RKO (cell line): ENCODE data around the gene SCUBE2.
"Not testable (repeated sequence)": the region's sequence is repeated elsewhere in the genome, so short reads cannot be mapped to it uniquely, and the experiment has no call there.

Experiments used
- DNase-seq: peaks from one replicate; pipeline ENCODE4 v3.0.0-alpha.2; 2016; ENCODE audit warnings: low spot score

Gene SCUBE2

DNA sequence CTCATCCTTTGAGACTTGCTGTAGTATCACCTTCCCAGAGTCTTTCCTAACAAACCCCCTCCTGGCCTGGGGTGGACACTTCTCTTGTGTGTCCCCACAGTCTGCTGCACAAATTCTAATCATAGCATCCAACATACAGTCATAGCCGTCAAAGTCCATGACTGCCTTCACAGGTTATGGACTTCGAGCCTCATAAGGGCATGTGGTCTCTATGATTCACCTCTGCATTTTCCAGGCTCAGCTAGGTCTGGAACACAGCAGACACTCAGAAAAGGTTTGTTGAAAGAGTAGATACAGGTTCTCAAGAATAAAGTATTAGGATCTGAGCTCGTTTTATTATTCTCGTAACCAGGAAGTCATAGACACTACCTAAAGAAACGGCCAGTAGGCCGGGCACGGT is 13.2 kb upstream of the SCUBE2 start:
- no peak for DNase-seq

DNA sequence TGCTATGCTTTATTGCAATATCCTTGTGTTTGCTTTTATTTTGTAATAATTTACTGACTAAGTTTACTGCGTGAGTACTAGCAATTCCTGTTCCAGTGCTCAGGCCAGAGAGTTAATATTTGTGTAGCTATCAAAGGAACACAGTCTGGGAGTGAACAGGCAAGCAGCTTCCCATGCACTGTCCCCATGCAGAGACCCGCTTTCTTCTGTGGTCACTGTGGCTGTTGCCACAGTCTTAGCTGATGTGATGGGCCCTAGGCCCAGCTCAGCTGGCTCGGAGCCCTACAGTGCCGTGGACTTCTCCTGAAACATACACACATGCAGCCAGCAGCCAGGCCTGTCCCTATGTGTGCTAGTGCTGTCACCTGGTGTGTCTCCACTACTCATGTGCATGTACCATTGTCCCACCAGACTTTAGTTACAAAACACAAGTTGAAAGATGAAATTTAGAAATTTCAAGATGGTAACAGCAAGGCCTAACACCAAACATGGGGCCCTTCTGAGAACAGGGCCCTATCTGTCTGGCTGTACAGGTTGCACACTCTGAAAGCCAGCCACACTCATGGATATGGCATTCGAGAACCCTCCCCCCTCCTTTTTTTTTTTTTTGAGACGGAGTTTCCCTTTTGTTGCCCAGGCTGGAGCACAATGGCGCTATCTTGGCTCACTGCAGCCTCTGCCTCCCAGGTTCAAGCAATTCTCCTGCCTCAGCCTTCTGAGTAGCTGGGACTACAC is 12.3 kb upstream of the SCUBE2 start:
- DNase-seq: no peak

DNA sequence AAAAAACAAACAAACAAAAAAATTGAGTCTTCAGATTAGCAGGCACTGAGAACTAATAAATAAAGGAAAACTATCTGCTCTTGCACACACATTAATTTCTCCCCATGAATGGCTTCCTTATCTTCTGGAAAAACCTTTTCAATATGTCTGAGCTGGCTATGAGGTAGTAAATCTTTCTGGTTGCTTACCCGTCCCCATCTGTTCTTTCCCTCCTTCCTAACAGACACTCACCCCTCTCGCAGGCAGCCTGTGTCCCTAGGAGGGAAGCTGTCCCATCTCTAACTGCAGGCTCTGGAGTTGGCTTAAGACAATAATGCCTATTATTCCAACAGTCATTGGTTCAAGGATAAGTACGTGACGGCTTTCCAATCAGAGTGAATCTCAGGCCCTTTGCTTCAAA is 8.2 kb upstream of the SCUBE2 start:
- no peak for DNase-seq

DNA sequence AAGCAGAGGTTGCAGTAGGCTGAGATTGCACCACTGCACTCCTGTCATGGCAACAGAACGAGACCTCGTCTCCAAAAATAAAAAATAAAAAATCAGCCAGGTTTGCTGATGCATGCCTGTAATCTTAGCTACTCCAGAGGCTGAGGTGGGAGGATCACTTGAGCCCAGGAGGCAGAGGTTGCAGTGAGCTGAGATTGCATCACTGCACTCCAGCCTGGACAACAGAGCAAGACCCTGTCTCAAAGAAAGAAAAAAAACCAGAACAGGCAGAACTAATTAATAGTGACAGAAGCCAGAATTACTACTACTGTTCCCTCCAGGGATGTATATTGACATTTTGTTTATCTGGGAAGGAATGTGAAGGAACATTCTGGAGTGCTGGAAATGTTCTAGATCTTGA is 7.1 kb upstream of the SCUBE2 start:
- DNase-seq: not testable (repeated sequence)

DNA sequence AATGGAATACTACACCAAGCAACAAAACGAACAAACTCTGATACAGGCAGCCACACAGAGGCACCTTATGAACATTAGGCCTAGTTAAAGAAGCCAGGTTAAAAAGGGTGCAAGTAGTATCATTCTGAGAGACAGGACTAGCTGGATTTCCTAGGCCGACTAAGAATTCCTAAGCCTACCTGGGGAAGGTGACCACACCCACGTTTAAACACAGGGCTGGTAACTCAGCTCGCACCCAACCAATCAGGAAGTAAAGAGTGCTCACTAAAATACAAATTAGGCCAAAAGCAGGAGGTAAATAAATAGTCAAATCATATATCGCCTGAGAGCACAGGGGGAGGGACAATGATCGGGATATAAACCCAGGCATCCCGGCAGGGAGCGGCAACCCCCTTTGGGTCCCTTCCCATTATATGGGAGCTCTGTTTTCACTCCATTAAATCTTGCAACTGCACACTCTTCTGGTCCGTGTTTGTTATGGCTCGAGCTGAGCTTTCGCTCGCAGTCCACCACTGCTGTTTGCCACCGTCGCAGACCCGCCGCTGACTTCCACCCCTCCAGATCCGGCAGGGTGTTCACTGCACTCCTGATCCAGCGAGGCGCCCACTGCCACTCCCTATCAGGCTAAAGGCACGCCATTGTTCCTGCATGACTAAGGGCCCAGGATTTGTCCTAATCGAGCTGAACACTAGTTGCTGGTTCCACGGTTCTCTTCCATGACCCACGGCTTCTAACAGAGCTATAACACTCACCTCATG is 6.0 kb upstream of the SCUBE2 start:
- not testable (repeated sequence) for DNase-seq

DNA sequence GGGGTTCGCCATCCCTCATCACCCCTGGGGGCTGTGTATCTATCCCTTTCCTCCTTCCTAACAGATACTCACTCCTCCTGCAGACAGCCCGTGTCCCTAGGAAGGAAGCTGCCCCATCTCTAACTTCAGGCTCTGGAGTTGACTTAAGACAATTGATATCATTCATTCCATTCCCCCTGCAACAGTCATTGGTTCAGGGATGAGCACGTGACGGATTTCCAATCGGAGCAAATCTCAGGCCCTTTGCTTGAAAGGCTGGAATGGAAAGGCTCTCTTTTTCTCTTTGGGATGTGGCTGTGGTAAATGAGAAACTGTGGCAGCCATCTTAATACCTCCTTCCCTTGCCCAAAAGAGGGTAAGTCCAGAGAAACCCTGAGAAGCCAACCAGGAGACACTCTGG is 5.0 kb upstream of the SCUBE2 start:
- no peak for DNase-seq

DNA sequence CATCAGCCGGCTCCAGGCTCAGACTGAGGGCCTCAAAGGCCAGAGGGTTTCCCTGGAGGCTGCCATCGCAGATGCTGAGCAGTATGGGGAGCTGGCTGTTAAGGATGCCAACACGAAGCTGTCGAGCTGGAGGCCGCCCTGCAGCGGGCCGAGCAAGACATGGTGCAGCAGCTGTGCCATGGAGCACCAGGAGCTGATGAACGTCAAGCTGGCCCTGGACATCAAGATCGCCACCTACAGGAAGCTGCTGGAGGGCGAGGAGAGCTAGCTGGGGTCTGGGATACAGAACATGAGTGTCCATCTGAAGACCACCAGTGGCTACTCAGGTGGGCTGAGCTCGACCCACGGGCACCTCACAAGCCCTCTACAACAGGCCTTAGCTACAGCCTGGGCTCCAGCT is 4.0 kb upstream of the SCUBE2 start:
- no peak for DNase-seq

DNA sequence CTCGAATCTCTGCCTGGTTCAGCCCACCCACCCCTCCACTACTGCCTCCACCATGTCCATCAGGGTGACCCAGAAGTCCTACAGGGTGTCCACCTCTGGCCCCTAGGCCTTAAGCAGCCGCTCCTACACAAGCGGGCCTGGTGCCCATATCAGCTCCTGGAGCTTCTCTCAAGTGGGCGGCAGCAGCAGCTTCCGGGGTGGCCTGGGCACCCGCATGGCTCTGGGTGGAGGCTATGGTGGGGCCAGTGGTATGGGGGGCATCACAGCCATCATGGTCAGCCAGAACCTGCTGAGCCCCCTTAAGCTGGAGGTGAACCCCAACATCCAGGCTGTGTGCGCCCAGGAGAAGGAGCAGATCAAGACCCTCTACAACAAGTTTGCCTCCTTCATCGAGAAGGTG is 3.0 kb upstream of the SCUBE2 start:
- DNase-seq: no peak

DNA sequence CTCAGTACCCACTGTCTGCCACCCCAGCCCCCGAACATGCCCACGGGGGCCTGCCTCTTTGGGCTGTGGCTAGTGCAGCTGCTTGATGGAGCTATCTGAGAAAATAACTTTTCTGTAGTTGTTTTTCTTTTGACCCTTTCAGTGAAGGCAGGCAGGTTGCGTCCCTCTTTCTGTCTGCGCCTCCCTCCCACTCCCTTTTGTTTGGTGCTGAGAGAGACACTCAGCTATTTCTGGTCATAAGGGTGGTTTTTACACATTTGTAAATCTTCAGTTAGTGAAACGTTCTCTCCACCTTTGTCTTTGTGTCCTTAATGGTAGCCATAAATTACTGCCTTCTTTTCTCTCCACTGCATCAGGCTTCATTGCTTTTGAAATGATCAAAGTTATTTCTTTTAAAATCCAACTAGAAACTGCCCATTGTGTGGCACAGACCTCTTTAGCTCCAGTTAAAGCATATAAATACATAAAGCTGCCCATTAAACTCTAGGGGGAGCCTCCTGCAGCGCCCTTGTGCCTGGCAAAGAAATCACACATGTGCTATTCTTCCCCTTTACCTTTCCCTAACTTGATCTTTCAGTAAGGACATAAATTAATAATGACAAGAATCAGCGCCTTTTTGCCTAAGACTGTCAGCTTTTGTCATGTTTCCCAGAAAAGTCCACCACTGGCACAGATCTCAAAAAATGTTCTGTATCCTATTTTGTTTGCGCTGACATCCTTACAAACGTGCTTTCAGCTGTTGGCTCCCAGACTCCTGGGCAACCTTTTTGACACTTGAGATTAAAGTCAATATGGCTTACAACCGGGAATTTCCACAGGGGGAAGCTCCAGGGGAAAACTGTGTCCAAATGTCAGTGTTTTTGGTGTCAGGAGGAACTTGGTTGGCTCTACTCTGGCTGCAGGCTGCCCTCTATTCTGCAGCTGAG is 1.7 kb upstream of the SCUBE2 start:
- DNase-seq: peak; percentile 20

DNA sequence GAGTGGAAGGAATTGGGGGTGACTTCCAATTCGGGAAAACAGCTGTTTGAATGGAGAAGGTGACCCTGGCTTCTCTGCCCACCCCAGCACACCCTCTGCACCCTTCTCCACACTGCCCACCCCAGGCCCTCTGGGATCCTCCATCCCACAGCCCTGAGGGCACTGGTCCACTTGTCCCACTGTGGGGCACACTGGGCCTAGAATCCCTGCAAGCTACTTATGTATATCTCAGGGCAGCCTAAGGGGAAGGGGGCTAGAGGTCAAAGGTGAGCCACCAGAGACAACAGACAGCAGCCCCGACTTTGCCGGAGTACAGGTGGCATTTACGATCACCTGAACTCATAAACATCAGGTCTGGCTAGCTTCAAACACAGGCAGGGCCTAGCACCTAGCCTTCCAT is 673 bp upstream of the SCUBE2 start:
- no peak for DNase-seq

DNA sequence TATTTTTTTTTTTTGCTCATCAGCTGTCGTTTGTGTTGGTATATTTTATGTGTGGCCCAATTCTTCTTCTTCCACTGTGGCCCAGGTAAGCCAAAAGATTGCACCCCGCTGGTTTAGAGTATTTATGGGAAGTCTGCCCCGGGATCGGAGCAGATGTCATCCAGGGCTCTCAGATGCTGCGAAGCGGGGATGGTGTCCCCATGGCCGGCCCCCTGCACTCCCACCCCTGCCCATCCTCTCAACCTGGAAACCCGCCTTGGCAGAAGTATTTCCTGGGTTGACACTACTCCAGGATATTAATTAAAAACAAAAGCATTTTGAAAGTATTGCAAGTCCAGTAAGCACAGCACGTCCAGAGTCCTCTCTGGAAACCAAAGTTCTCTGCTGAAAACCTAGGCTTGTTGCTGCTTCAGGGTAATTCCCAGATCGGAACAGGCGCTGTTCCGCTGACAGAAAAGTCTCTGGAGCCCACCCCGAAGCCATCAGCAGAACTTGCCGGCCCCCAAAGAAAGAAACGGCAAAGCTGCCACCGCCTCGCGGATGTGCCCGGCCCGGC is 833 bp downstream of the SCUBE2 start:
- no peak for DNase-seq

DNA sequence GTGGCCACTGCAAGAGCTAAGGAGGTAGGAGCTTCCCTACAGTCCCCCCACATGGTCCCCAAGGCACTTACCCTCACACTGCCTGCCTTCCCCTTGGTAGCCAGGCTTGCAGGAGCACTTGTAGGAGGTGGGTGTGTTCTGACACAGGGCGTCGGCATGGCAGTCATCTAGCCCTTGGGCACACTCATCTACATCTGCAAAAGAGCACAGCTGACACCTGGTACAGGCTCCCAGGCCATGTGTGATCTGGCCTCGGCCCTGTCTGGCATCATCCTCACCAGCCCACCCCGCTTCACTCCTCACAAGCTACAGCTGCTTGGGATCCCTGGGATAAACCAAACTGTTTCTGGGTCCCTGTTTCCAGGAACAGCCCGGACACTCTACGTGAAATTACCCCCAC is 1.8 kb downstream of the SCUBE2 start:
- no peak for DNase-seq

DNA sequence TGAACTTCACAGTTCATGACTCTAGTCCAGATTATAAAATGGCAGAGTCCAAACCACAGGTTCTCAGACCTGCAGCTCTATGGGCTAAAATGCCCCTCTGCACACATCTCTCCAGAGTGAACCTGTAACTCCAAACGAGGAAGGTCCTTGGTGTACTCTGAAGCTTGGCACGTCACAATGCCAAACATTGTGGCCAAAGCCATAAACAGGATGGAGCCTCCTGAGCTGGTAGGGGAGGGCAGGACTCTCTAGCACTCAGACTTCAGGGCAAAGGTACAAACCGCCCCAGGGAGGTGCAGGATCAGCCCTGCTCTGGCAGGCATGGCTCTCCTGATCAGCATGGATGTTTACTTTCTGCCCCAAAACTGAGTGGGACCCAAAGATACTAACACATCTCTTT is 2.3 kb downstream of the SCUBE2 start:
- DNase-seq: no peak

DNA sequence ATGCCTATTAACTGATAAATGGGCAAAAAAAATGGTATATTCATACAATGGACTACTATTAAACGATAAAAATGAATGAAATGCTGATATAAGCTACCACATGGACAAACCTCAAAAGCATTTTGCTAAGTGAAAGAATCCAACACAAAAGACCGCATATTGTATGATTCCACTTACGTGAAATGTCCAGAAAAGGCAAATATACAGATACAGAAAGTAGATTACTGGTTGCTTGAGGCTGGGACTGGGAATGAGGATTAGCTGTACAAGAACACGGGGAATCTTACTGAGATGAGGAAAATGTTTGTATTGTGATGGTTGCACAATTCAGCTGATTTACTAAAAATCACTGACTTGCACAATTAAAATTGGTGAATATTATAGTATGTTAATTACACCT is 8.8 kb downstream of the SCUBE2 start:
- DNase-seq: no peak

DNA sequence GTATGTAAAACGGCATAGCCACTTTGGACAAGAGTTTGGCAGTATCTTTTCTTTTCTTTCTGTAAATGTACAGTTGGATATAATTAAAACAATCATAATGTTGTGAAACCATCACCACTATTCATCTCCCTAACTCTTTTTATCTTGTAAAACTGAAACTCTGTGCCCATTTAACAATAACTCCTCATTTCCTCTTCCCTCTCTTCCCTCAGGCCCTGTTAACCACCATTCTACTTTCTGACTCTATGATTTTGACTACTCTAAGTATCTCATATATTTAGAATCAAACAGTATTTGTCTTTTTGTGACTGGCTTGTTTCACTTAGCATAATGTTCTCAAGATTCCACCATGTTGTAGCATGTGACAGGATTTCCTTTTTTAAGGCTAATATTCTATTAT is 10.2 kb downstream of the SCUBE2 start:
- no peak for DNase-seq

DNA sequence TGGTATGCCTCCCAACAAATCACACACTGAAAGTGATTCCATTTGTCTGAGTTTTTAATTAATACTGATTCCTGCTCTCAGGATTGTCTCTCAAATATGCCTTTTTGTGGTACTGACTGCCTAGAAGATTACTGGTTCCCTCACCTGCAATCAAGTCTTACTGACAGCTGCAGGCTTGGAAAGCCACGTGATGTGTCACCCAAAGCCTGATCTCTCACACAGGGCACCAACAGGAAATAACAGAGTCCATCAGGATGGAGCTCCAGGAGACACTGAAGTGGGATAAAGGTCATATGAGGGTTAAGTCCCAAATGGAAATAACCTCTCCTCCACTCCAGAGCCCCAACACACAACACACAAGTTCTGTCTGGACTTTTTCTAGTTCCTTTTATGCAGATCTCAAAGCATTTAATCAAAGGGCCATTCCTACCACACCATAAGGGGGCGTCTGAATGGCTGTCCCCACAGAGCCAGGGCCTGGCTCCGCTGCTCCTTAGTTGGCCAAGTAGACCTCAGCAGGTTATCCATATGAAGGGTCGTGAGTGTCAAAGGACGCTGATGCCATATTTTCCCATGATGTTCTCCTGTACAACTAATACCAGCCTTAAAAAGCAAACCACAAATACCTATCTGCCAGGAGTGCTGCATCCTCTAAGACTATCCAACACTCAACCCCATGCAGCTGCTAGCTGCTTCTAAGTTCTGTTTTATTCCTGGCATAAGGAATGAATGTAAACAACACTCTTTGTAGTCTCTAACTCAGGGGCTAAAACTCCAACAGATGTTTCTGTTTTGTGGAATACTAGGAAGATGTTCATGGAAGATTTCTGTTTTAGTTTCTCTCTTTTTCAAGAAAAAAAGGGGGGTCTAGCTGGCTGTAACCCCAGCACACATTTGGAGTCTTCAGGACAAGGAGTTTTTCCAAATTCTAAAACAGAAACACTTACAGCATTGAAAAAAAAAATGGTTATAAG is 13.0 kb downstream of the SCUBE2 start:
- DNase-seq: no peak

DNA sequence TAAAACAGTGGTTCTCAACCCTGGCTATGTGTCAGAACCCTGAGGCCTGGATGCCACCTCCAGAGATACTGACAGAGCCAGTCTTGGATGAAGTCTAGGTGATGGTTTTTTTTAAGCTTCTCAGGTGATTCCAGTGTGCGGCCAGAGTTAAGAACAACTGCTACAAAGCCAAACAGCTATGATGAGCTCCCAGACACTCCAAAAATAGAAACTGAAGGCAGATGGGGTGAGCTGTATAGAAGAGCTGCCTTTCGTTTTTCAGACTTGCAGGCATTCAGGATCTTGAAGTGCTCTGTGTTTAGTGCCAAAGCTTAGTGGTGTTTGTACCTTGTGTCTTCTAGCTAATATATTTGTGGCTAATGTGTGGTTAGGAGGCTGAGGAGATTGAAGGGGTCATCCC is 14.2 kb downstream of the SCUBE2 start:
- DNase-seq: no peak

DNA sequence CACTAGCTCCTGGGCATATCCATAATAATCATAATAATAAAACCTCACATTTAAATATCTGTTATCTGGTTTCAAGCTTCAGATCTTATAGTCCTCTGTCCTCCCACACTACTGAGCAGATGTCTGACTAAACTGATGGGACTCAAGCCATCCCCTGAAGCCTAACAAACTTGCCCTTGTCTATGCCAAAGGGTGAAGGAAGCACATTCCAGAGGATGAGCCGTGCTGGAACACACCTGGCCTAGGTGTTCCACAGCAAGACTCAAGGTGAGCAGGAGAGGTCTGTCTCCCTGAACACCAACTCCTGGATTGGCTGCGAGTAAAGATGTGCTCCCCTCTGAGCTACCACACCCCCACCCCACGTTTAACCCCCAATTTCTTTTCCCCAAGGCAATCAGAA is 14.7 kb downstream of the SCUBE2 start:
- no peak for DNase-seq

DNA sequence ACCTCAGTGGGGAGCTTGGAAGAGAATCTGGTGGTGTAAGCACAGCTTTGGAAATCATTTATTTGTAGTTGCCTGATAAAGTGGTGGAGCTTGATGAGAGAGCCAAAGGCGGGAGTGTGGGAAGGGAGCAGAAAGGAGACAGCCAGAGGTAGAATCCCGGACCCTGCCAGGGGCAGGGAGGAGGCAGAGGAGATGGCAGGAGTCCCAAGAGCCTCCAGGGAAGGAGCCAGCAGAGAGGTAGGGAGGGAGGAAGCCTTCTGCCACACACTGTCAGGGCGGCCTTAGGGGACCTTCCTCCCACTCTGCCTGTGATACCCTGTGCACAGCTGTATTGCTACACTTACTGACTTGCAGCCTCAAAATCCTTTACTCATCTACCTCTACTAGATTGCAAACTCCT is 15.4 kb downstream of the SCUBE2 start:
- no peak for DNase-seq

DNA sequence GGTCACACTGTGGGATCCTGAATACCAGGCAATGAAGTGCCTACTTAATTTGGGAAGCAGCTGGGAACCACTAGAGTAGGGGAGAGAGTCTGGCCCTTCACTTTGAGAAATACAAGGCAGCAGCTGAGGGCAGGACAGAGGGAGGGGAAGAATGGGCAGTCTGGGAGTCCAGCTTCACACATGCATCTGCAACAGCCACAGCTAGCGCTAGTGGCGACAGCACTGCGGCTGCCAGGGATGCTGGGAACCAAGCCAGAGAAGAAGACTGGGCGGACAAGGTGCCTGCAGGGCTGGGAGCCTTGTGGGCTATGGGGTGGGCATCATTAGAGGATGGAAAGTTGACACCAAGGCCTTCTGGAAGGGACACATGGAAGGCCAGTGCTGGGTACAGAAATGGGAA is 15.8 kb downstream of the SCUBE2 start:
- no peak for DNase-seq

DNA sequence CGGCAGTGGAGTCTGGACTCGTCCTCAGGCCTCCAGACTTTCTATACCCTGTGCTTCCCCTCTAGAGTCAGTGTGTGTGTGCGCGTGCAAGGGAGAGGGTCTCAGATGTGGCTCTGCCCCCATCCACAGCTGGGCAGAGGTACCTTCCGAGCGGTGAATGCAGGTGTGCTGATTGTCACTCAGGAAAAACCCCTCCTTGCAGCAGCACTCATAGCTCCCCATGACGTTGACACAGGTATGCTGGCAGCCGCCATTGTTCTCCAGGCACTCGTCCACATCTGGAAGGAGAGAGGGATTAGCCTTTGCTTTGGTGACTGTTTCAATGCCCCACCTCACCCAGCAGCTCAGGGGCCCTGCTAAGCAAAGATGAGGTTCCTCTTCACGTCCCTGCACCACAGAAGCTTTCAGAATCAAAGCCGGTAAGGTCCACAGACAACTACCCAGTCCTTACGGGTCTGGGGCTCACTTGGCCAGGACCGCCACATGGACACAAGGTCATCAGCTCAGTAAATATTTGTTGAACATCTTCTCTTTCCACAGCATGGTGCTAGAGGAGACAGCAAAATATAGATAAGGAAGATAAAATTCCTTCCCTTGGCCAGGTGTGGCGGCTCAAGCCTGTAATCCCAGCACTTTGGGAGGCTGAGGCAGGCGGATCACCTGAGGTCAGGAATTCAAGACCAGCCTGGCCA is 16.9 kb downstream of the SCUBE2 start:
- DNase-seq: no peak
